GM19395 (cell line): Measurements from ENCODE around the gene CTNNA2.

Source experiments
- ATAC-seq: cut with Tn5 transposase; IDR thresholded peaks from one replicate; pipeline ENCODE4 v1.9.1; 2021; ENCODE audit warnings: mild to moderate bottlenecking, moderate library complexity; ENCODE audit not compliant: unreplicated experiment

CTNNA2 gene

GRCh38 chr2:79849241-79849640 lies 336.4 kb downstream of the CTNNA2 start:
- ATAC-seq, result no peak

GRCh38 chr2:79849949-79850348 lies 337.1 kb downstream of the CTNNA2 start:
- ATAC-seq, result no peak

- no peak for ATAC-seq
These were observed 338.1 kb downstream of the CTNNA2 start for GRCh38 chr2:79850912-79851311.

- no peak for ATAC-seq
These were observed 342.6 kb downstream of the CTNNA2 start for GRCh38 chr2:79855264-79856006.

GRCh38 chr2:79857888-79858287 lies 345.0 kb downstream of the CTNNA2 start:
- ATAC-seq, result no peak

GRCh38 chr2:79860228-79861058 lies 347.6 kb downstream of the CTNNA2 start:
- no peak for ATAC-seq

GRCh38 chr2:79861059-79861374 lies 348.2 kb downstream of the CTNNA2 start:
- ATAC-seq, result no peak

GRCh38 chr2:79862756-79863155 lies 349.9 kb downstream of the CTNNA2 start:
- ATAC-seq, result no peak

- no peak for ATAC-seq
These were observed 359.8 kb downstream of the CTNNA2 start for GRCh38 chr2:79872656-79873055.

GRCh38 chr2:79874015-79874414 lies 361.2 kb downstream of the CTNNA2 start:
- ATAC-seq, result no peak

GRCh38 chr2:79876430-79876829 lies 363.6 kb downstream of the CTNNA2 start:
- ATAC-seq, result no peak

- ATAC-seq, result no peak
These were observed 369.7 kb downstream of the CTNNA2 start for GRCh38 chr2:79882548-79882947.

GRCh38 chr2:79887747-79888374 lies 375.0 kb downstream of the CTNNA2 start:
- ATAC-seq, result no peak

- ATAC-seq, result no peak
These were observed 379.3 kb downstream of the CTNNA2 start for GRCh38 chr2:79892123-79892522.

GRCh38 chr2:79899196-79899595 lies 386.3 kb downstream of the CTNNA2 start:
- no peak for ATAC-seq

GRCh38 chr2:79901161-79901560 lies 388.3 kb downstream of the CTNNA2 start:
- ATAC-seq, result no peak

GRCh38 chr2:79903222-79904000 lies 390.6 kb downstream of the CTNNA2 start:
- no peak for ATAC-seq

GRCh38 chr2:79906139-79906890 lies 393.5 kb downstream of the CTNNA2 start:
- ATAC-seq, result no peak

GRCh38 chr2:79909521-79909920 lies 396.7 kb downstream of the CTNNA2 start:
- no peak for ATAC-seq

- ATAC-seq, result no peak
These were observed 397.8 kb downstream of the CTNNA2 start for GRCh38 chr2:79910643-79911042.
